ENCODE results near the gene SOX21.

SOX21 gene

GRCh38 chr13:94709001-94709834, 3.1 kb downstream of the SOX21 start:
- no peak for ATAC-seq
- no peak for DNase-seq

GRCh38 chr13:94708031-94708859, 4.1 kb downstream of the SOX21 start:
- no peak for DNase-seq
- no peak for ATAC-seq

DNA sequence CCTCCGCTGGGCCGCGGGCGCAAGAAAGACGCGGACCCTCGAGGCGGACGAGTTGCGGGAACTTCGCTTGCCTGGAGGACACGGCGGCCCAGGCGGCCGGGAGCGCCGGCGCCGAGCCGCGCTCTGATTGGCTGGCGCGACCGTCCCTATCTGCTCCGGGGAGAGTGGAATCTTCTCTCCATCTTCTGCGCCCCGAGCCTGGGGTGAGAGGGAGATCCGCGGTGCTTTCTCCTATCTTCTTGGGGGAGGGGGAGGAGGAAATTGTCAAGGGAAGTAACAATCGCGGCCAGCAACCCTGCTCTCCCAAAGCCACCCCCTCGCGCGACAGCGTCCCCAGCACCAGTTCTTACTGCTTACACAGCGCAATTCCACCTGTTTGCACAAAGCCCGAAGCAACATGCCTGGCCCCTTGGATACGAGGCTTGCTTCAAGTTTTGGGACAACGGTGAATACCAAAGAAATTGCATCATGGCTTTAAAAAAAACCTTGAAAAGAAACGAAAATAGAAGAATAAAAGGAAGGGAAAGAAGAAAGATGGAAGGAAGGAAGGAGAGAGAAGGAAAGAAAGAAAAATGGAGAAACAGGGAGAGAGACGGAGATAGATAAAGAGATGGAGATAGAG, 4.8 kb downstream of the SOX21 start:
- no peak for DNase-seq
- no peak for ATAC-seq

GRCh38 chr13:94706843-94707399, 5.4 kb downstream of the SOX21 start:
- DNase-seq (no peak), ATAC-seq (no peak)

GRCh38 chr13:94706101-94706842, 6.1 kb downstream of the SOX21 start:
- ATAC-seq (no peak), DNase-seq (no peak)

GRCh38 chr13:94705081-94706030, 7.0 kb downstream of the SOX21 start:
- ATAC-seq (no peak), DNase-seq (no peak)

- DNase-seq (no peak), ATAC-seq (no peak)
Measured at GRCh38 chr13:94704377-94705080, 7.8 kb downstream of the SOX21 start.

GRCh38 chr13:94703721-94704314, 8.5 kb downstream of the SOX21 start:
- no peak for DNase-seq
- ATAC-seq, result peak; percentile 19

DNA sequence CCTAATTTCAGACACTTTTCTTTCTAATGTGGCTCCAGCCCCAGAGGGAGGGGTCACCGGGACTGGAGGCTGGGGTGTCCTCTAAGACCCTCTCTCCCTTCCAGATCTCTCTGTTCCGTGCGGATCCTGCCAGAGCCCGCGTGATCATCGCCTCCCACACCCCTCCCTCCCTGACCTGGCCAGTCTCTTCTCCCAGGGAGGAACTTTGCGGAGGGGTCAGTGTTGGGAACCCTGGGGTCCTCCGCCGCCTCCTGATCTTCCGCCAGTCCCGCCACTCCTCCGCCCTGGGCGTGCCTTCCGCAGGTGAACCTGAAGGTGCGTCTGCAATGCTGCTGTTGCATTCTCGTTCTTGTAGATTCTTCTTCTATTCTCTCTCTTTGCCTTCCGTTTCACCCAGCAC, 9.1 kb downstream of the SOX21 start:
- no peak for ATAC-seq
- no peak for DNase-seq

DNA sequence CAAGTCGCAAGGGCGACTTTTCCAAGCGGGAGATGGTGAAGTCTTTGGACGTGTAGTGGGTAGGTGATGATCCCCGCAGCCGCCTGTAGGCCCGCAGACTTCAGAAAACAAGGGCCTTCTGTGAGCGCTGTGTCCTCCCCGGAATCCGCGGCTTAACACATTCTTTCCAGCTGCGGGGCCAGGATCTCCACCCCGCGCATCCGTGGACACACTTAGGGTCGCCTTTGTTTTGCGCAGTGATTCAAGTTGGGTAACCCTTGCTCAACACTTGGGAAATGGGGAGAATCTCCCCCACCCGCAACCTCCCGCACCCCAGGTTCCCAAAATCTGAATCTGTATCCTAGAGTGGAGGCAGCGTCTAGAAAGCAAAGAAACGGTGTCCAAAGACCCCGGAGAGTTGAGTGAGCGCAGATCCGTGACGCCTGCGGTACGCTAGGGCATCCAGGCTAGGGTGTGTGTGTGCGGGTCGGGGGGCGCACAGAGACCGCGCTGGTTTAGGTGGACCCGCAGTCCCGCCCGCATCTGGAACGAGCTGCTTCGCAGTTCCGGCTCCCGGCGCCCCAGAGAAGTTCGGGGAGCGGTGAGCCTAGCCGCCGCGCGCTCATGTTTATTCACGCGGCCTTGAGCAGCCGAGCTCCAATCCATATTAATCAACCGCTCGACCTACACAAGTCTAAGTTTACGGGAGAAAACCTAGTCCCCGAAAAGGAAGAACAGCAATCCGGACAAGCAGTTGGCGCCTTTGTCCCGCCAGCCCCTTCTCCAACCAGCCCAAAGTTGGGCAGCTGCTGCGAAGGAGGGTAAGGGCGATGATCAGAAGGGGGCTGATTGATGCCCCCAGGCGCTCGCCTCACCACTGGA, 9.9 kb downstream of the SOX21 start:
- no peak for DNase-seq

GRCh38 chr13:94701313-94702180, 10.8 kb downstream of the SOX21 start:
- ATAC-seq (no peak), DNase-seq (no peak)

More for the DNA sequence above, 9.9 kb downstream of the SOX21 start:
- ATAC-seq, result no peak

- ATAC-seq, result no peak
- DNase-seq, result no peak
Measured at GRCh38 chr13:94700536-94700935, 11.8 kb downstream of the SOX21 start.

DNA sequence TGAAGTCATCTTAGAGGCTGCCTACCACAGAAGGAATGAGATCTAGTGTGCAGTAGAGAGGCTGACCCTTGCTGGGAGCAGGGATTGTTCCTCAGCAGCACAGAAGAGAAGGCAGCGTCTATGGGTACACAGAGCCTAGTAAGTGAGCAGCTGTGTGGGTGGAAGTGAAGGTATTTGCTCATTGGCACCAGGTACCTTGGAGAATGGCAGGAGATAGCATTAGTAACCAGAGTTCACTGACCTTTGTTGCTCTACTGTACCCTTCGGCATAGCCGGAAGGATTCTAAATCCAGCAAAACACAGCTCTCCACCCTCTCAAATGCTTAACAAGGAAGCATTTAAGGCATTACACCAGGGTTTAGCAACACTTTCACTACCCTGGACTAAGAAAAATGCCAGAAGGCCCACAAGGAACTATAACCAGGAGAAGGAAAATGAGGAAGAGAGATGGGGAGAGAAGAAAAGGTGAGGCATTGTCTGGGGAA, 12.3 kb downstream of the SOX21 start:
- DNase-seq (no peak), ATAC-seq (no peak)

- ATAC-seq (no peak), DNase-seq (no peak)
Measured at GRCh38 chr13:94696171-94696570, 16.2 kb downstream of the SOX21 start.

GRCh38 chr13:94692030-94692429, 20.3 kb downstream of the SOX21 start:
- DNase-seq, result no peak
- ATAC-seq, result no peak

DNA sequence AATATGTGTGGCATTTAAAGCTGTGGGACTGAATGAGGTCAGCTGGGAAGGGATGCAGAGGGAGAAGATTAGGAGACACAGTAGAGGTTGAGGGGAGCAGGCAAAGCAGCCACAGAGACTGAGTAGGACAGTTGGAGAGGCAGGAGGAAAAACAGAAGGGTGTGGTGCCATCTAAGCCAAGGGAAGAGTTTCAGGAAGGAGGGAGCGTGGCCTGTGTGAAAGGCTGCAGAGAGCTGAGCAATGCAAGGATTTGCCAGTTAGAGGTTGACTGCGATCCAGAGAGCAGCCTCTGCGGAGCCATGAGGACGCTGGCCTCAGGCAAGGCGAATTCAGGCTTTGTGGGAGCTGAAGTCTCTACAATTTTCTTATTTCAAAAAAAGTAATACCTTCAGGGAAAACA, 28.9 kb downstream of the SOX21 start:
- no peak for ATAC-seq
- no peak for DNase-seq

- no peak for ATAC-seq
Measured at GRCh38 chr13:94682229-94682628, 30.1 kb downstream of the SOX21 start.

More at GRCh38 chr13:94682229-94682628, 30.1 kb downstream of the SOX21 start:
- no peak for DNase-seq
